D341Med (cell line): ENCODE results near the gene FLT3LG.

Experiments used
- DNase-seq: peaks from one replicate; pipeline ENCODE4 v3.0.0; 2012; ENCODE audit warnings: low spot score

Gene FLT3LG

DNA sequence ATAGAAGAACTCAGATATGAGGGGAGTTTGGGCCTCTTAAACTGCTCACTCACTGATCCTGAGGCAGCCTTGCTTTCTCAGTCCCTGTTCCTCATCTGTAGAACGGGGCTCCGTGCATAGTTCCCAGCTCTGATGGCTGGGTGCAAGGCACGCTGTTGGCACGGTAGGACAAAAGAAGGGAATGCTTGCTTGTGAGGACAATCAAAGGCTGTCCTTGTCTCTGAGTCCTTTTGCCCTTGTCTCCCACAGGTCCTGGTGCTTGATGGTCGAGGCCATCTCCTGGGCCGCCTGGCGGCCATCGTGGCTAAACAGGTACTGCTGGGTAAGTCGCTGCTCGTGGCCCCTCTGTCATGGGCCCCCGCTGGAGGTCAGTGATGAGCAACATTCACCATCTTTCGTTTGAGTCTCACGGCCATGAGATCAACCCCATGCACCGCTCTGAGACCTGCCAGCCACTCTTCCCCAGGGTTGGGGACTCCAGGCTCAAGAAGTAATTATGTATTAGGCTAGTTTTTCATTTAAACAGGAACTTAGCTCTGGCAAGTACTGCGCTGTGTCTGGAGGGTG is 15.7 kb downstream of the FLT3LG start:
- no peak for DNase-seq

DNA sequence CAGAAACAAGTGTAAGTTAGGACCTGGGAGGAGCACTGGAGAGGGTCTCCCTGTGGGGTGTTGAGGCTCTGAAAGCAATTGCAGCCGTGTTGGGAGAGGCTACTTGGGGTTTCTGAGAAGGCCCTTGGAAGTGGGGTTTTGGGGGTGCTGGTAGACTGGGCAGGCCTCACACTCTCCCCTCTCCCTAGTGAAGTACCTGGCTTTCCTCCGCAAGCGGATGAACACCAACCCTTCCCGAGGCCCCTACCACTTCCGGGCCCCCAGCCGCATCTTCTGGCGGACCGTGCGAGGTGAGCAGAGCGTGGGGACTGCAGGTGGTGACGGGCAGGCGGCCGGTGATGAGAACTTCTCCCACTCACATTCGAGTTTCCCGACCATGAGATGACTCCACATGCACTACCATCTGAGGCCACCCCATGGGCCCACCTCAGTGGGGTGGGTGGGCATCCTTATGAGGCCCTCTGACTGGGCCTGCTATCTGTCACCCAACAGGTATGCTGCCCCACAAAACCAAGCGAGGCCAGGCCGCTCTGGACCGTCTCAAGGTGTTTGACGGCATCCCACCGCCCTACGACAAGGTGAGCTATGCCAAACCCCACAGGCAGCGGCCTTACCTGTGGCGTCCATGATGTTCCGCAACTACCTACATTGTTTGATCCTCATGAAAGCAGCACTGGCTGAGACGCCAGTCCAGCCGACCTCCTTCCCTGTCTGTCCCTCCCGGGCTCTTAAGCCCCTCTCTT is 16.4 kb downstream of the FLT3LG start:
- no peak for DNase-seq

GRCh38 chr19:49491030-49491803 is 17.2 kb downstream of the FLT3LG start:
- DNase-seq, result no peak

- DNase-seq, result no peak
Observed at GRCh38 chr19:49491804-49492572, 18.0 kb downstream of the FLT3LG start.

- DNase-seq, result no peak
Observed at GRCh38 chr19:49492573-49493405, 18.8 kb downstream of the FLT3LG start.

GRCh38 chr19:49496574-49497008 is 22.6 kb downstream of the FLT3LG start:
- no peak for DNase-seq

DNA sequence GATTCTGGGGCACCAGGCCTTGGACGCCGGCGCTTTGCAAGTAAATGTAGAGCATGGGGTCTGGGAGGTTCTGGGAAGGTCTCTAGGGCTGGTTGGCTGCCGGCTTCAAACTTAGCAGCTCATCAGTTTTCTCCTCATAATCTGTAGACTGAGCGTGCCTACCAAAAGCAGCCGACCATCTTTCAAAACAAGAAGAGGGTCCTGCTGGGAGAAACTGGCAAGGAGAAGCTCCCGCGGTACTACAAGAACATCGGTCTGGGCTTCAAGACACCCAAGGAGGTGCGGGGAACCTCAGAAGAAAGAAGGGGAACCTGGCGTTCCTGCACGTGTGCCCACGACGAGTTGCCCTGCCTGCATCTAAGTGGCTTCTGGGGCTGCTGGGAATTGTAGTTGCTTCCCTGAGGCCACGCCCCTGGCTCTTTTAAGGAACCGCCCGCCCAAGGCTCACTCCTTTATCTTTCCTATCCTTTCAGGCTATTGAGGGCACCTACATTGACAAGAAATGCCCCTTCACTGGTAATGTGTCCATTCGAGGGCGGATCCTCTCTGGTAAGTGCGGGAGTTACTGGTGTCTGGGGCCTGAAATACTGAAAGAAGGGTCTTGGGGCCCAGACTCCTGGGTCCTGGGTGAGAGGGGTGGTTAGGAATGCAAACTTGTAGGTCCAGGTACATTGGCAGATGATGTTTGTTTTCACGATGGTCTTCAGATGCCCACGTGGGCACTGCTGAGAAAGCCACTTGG is 23.2 kb downstream of the FLT3LG start:
- DNase-seq, result peak; percentile 65

DNA sequence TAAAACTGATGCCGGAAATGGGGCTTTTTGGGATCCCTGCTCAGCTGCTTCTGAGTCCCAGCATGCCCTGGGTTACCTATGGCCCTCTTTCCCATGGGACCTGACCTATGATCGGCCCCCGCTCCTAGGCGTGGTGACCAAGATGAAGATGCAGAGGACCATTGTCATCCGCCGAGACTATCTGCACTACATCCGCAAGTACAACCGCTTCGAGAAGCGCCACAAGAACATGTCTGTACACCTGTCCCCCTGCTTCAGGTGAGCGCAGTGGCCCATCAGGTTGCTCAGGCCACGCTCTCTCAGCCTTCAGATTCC is 23.7 kb downstream of the FLT3LG start:
- DNase-seq, result no peak

DNA sequence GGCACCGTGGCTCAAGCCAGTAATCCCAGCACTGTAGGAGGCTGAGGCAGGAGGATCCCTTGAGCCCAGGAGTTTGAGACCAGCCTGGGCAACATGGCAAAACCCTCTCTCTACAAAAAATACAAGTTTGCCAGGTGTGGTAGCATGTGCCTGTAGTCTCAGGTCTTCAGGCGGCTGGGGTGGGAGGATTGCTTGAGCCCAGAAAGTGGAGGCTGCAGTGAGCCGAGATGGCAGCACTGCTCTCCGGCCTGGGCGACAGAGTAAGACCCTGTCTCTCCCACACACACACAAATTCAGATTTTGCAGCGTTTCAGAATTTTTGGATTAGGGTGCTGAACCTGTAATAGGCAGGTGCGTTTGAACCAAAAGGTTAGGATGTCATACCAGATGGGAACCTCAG is 24.5 kb downstream of the FLT3LG start:
- DNase-seq, result no peak

DNA sequence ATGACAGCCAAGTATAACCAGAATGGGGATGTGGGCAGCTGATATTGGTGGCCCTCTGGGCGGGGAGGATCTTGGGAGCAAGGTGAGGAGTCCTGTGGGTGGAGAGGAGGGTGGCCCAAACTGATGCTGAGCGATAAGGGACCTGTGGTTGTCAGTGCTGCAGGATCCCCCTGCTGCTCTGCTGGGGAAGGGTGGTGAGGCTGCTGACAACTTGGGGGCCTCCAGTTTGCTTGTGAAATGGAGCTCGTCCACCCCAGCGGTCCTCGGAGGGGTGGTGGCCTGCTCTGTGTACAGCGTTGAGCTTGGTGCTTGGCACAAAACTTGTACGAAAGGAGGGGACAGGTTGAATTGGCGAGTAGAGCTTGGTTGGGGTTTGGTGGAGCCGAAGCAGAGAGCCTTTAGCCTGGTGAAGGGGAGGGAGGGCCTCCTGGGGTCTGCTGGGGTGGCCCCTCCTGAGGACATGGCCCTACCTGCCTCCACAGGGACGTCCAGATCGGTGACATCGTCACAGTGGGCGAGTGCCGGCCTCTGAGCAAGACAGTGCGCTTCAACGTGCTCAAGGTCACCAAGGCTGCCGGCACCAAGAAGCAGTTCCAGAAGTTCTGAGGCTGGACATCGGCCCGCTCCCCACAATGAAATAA is 25.1 kb downstream of the FLT3LG start:
- no peak for DNase-seq

- DNase-seq, result peak; percentile 59
Observed at GRCh38 chr19:49502866-49503581, 29.0 kb downstream of the FLT3LG start.

GRCh38 chr19:49503582-49503962 is 29.6 kb downstream of the FLT3LG start:
- DNase-seq, result no peak

GRCh38 chr19:49506575-49507105 is 32.6 kb downstream of the FLT3LG start:
- DNase-seq, result peak; percentile 86

DNA sequence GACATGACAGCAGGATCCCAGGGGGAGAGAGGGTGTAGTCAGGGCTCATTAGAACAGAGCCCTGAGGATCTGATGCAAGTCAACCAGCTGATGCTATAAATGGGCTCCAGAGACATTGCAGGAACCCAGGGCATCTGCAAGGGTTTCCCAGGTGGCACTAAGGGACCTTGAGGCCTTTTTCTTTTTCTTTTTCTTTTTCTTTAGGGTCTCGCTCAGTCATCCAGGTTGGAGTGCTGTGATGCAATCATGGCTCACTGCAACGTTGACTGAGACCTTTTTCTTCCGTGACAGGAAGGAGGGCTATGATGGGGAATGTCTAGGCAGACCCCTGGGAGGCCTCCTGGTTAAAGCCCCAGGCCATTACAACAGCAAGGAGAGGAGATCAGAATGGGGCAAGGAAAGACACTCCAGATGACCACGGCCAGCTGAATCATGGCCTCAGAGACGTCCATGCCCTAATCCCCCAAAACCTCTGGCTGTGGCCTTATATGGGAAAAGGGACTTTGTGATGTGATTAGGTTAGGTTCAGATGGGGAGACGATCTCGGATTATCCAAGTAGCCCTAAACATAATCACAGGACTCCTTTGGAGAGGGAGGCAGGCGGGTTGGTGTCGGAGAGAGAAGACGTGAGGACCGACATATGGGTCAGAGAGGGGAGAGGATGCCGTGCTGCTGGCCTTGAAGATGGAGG is 33.9 kb downstream of the FLT3LG start:
- no peak for DNase-seq

GRCh38 chr19:49512970-49513745 is 39.1 kb downstream of the FLT3LG start:
- DNase-seq, result peak; percentile 70

GRCh38 chr19:49513746-49514118 is 39.7 kb downstream of the FLT3LG start:
- peak; percentile 42 for DNase-seq

- no peak for DNase-seq
Observed at GRCh38 chr19:49514151-49514550, 40.1 kb downstream of the FLT3LG start.

- DNase-seq, result no peak
Observed at GRCh38 chr19:49515767-49516166, 41.8 kb downstream of the FLT3LG start.
